IMR-90 (cell line): Measurements from ENCODE around the gene WNT9B. TPM values are rescaled to one million over a fixed set of nuclear protein-coding genes. Genes with fewer than 3 reads are reported as not detected.

Experiments used
- ATAC-seq: fragments of 200-7000 bp; cut with Tn5 transposase; 2 replicates; pipeline ENCODE4 v1.9.1; 2020; ENCODE audit warnings: low read depth, mild to moderate bottlenecking, moderate library complexity
- BruUV-seq: library from RNA; stranded (reverse); fragments of 400-500 nt; replicated peaks from 2 replicates; lab custom pipeline; 2021; lab: Mats Ljungman, UMichigan
- CTCF ChIA-PET: fragments of 300-600 bp; formaldehyde crosslinking; extraction: SDS; loops from one replicate; lab custom pipeline; 2021; ENCODE audit warnings: antibody characterized with exemption; lab: Yijun Ruan, JAX
- POLR2A ChIA-PET: fragments of 300-600 bp; sonication (Branson Sonifier 250); formaldehyde crosslinking; loops from one replicate; lab custom pipeline; 2022; ENCODE audit warnings: antibody characterized with exemption; ENCODE audit not compliant: unreplicated experiment; lab: Charles Lee
- DNase-seq: peaks from one replicate; pipeline ENCODE4 v3.0.0; 2013
- H2AFZ ChIP-seq: replicated peaks from 2 replicates; pipeline ENCODE3; 2013; ENCODE audit warnings: low read length, mild to moderate bottlenecking; ENCODE audit not compliant: poor library complexity
- H2AK5ac ChIP-seq: 2 replicates; pipeline ENCODE4 v1.6.1; 2013; ENCODE audit warnings: low read depth, low read length, inconsistent platforms
- H2AK9ac ChIP-seq: replicated peaks from 2 replicates; pipeline ENCODE3; 2013; ENCODE audit warnings: mild to moderate bottlenecking, low read depth, low read length, moderate library complexity; ENCODE audit not compliant: poor library complexity
- H2BK120ac ChIP-seq: 2 replicates; pipeline ENCODE4 v1.6.1; 2013; ENCODE audit warnings: low read depth, low read length, inconsistent platforms
- H2BK15ac ChIP-seq: 3 replicates; pipeline ENCODE4 v1.6.1; 2013; ENCODE audit warnings: low read depth, low read length, inconsistent platforms
- H2BK20ac ChIP-seq: 2 replicates; pipeline ENCODE4 v1.6.1; 2013; ENCODE audit warnings: low read depth, mild to moderate bottlenecking, inconsistent platforms, low read length, moderate library complexity
- H2BK5ac ChIP-seq: 2 replicates; pipeline ENCODE4 v1.6.1; 2013; ENCODE audit warnings: mild to moderate bottlenecking, low read depth, low read length, inconsistent platforms; ENCODE audit not compliant: poor library complexity, severe bottlenecking
- H3K14ac ChIP-seq: replicated peaks from 2 replicates; pipeline ENCODE4 v1.6.1; 2013; ENCODE audit warnings: low read depth, low read length, inconsistent platforms
- H3K18ac ChIP-seq: 2 replicates; pipeline ENCODE4 v1.6.1; 2013; ENCODE audit warnings: low read depth, low read length, control low read depth
- H3K23ac ChIP-seq: 2 replicates; pipeline ENCODE4 v1.6.1; 2013; ENCODE audit warnings: low read depth, low read length, inconsistent platforms
- H3K27ac ChIP-seq: 2 replicates; pipeline ENCODE4 v1.5.1; 2013; ENCODE audit warnings: mild to moderate bottlenecking, control low read depth, low read length; ENCODE audit not compliant: insufficient read depth
- H3K27me3 ChIP-seq: 2 replicates; pipeline ENCODE4 v1.6.1; 2013; ENCODE audit warnings: low read length; ENCODE audit not compliant: control insufficient read depth, insufficient read depth
- H3K36me3 ChIP-seq: 2 replicates; pipeline ENCODE4 v1.6.1; 2013; ENCODE audit warnings: low read length, mixed read lengths; ENCODE audit not compliant: control insufficient read depth, insufficient read depth
- H3K4ac ChIP-seq: 2 replicates; pipeline ENCODE4 v1.6.1; 2013; ENCODE audit warnings: low read depth, low read length, inconsistent platforms
- H3K4me1 ChIP-seq: 2 replicates; pipeline ENCODE4 v1.6.1; 2013; ENCODE audit warnings: low read length, mixed read lengths; ENCODE audit not compliant: control insufficient read depth, insufficient read depth
- H3K4me2 ChIP-seq: 2 replicates; pipeline ENCODE4 v1.6.1; 2013; ENCODE audit warnings: low read depth, mild to moderate bottlenecking, control low read depth, low read length, moderate library complexity
- H3K4me3 ChIP-seq: 2 replicates; pipeline ENCODE4 v1.5.1; 2013; ENCODE audit warnings: low read depth, mild to moderate bottlenecking, control low read depth, low read length, moderate library complexity; ENCODE audit not compliant: insufficient read depth
- H3K56ac ChIP-seq: 2 replicates; pipeline ENCODE4 v1.6.1; 2013; ENCODE audit warnings: low read length, inconsistent platforms; ENCODE audit not compliant: insufficient read depth; ENCODE audit errors: extremely low read depth
- H3K79me1 ChIP-seq, 2 experiments: 2 replicates each; pipeline ENCODE4 v1.6.1; 2013; ENCODE audit warnings: low read length in 2 of 2, inconsistent platforms in 1 of 2, low read depth in 1 of 2
- H3K9ac ChIP-seq: 2 replicates; pipeline ENCODE4 v1.6.1; 2013; ENCODE audit warnings: low read depth, low read length, control low read depth
- H3K9me1 ChIP-seq: 2 replicates; pipeline ENCODE4 v1.6.1; 2013; ENCODE audit warnings: low read length, inconsistent platforms; ENCODE audit not compliant: insufficient read depth
- H3K9me3 ChIP-seq: 2 replicates; pipeline ENCODE4 v1.6.1; 2013; ENCODE audit warnings: low read length; ENCODE audit not compliant: control insufficient read depth, insufficient read depth
- H4K20me1 ChIP-seq: 2 replicates; pipeline ENCODE4 v1.6.1; 2013; ENCODE audit warnings: low read length, inconsistent platforms; ENCODE audit not compliant: insufficient read depth
- H4K5ac ChIP-seq: 2 replicates; pipeline ENCODE4 v1.6.1; 2013; ENCODE audit warnings: mild to moderate bottlenecking, low read depth, low read length, control low read depth
- H4K8ac ChIP-seq, 2 experiments: 2 replicates each; pipeline ENCODE4 v1.6.1; 2013; ENCODE audit warnings: low read depth in 2 of 2, low read length in 2 of 2, control low read depth in 1 of 2, inconsistent platforms in 1 of 2
- H4K91ac ChIP-seq: 2 replicates; pipeline ENCODE4 v1.6.1; 2013; ENCODE audit warnings: low read depth, low read length, inconsistent platforms; ENCODE audit not compliant: insufficient read depth
- POLR2A ChIP-seq: IDR thresholded peaks from 2 replicates; pipeline ENCODE4 v1.6.1; 2012; ENCODE audit warnings: mild to moderate bottlenecking, low read depth, low read length
- RCOR1 ChIP-seq: IDR thresholded peaks from 2 replicates; pipeline ENCODE4 v1.6.1; 2012; ENCODE audit warnings: mild to moderate bottlenecking, low read length, improper control_type of control experiment; ENCODE audit not compliant: insufficient replicate concordance
- SMC3 ChIP-seq: fragments of 150-350 bp; IDR thresholded peaks from 2 replicates; pipeline ENCODE4 v1.6.1; 2016; ENCODE audit warnings: low read depth, mild to moderate bottlenecking, antibody characterized with exemption, low read length, moderate library complexity
- WGBS, 2 experiments: methylation state at CpG; one replicate each; pipeline versions ENCODE4 v1.1.5 to v1.1.7; 2013; ENCODE audit warnings: missing lambda C conversion rate in 2 of 2; ENCODE audit not compliant: insufficient read length in 1 of 2; ENCODE audit errors: extremely low coverage in 2 of 2; 5-methylcytosine and 5-hydroxymethylcytosine counted together
- dilution Hi-C: fragments of 300-500 bp; cut with HindIII; formaldehyde crosslinking; loops from one replicate; pipeline ENCODE4 v1.14.3; 2018; ENCODE audit warnings: low sequenced_read_pairs; ENCODE audit not compliant: unreplicated experiment
- in situ Hi-C: fragments of 300-500 bp; cut with MboI; formaldehyde crosslinking; loops from 3 replicates; pipeline ENCODE4 v1.14.3; 2019; ENCODE audit warnings: low sequenced_read_pairs, inconsistent platforms, mixed read lengths
- intact Hi-C: fragments of 100-400 bp; cut with micrococcal nuclease; formaldehyde crosslinking; loops from 2 replicates; pipeline ENCODE4 v1.10.0; 2022
- polyA plus RNA-seq, 3 experiments: library from polyadenylated mRNA; depleted of rRNA; stranded (reverse); fragments of >200 nt; gene quantifications; 2 replicates each; pipeline ENCODE4 v1.2.3, GENCODE V29; 2012; ENCODE audit warnings: low replicate concordance in 1 of 3
- total RNA-seq: library from RNA; depleted of rRNA; stranded (reverse); fragments of >200 nt; gene quantifications from 2 replicates; pipeline ENCODE4 v1.2.3, GENCODE V29; 2012
- TF ChIP-seq, protein P1 (sequence below): fragments of 150-350 bp; IDR thresholded peaks from 2 replicates; pipeline ENCODE4 v1.6.1; 2017; ENCODE audit warnings: mild to moderate bottlenecking, antibody characterized with exemption, low read length, low read depth

Gene WNT9B
- total and polyA plus RNA-seq, 2 of the 4 experiments (the other 2 are of a cell fraction) = not detected

DNA sequence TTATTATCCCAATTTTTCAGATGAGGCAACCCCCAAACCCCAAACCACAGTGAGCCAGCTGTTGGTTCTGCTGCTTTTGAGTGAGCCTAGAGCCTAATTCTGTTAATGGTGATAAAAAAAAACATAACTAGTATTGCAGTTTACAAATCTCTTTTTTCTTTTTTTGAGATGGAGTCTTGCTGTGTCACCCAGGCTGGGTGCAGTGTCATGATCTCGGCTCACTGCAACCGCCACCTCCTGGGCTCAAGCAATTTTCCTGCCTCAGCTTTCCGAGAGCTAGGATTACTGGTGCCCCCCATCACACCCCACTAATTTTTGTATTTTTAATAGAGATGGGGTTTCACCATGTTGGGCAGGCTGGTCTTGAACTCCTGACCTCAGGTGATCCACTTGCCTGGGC lies 3.1 kb downstream of the WNT9B start:
- DNase-seq = no peak
- Histone ChIP-seq H3K14ac (no peak overlapping the region), H3K36me3 (no peaks in the 10 kb centered on the region), H4K5ac (no peak overlapping the region), H4K91ac (no peak overlapping the region), H2AK9ac (no peak overlapping the region), H2AK5ac (no peak overlapping the region), H2BK120ac (no peak overlapping the region), H3K79me1 (no peaks in the 10 kb centered on the region), H3K4ac (no peak overlapping the region), H4K8ac (no peak overlapping the region), H3K4me1 (no peaks in the 10 kb centered on the region; the same call in 1 of the 2 replicates), H3K4me2 (no peak overlapping the region), H4K20me1 (0 out of 2 replicates have a peak, but pooled peaks cover 5% of the 10 kb centered on the region), H3K23ac (no peak overlapping the region), H3K4me3 (no peak overlapping the region), H3K9ac (no peak overlapping the region), H3K56ac (no peak overlapping the region), H3K9me1 (no peaks in the 10 kb centered on the region), H3K18ac (no peak overlapping the region), H2BK15ac (no peak overlapping the region), H2BK20ac (no peak overlapping the region), H3K27ac (no peak overlapping the region), H2BK5ac (no peak overlapping the region), H3K27me3 (peaks cover 52% of the 10 kb centered on the region), H3K9me3 (no peaks in the 10 kb centered on the region), H2AFZ (no peak overlapping the region)
- no TSS peak for BruUV-seq
- in situ Hi-C loops (loop anchor here (25.0 kb wide), 1 partner anchor 158 kb away; no protein-coding TSS in a partner anchor), intact Hi-C loops (loop anchor here (5.0 to 10.0 kb wide), 2 partner anchors 60 to 68 kb away; partner anchors contain the start of gene GOSR2), dilution Hi-C loops (no loop called here)
- no peak for ATAC-seq
- WGBS, 2 experiments = no CpG with 5 or more reads among the region's 3 CpGs
- POLR2A ChIA-PET = no interaction called here
- TF ChIP-seq POLR2A (no peak), SMC3 (no peak), RCOR1 (no peak)
- TF ChIP-seq, protein P1, sequence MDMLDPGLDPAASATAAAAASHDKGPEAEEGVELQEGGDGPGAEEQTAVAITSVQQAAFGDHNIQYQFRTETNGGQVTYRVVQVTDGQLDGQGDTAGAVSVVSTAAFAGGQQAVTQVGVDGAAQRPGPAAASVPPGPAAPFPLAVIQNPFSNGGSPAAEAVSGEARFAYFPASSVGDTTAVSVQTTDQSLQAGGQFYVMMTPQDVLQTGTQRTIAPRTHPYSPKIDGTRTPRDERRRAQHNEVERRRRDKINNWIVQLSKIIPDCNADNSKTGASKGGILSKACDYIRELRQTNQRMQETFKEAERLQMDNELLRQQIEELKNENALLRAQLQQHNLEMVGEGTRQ = no peak
- CTCF ChIA-PET = no interaction called here
